ENCODE data around the gene ZHX3. TPM values are rescaled to one million over a fixed set of nuclear protein-coding genes. Genes with fewer than 3 reads are reported as not detected.

The ZHX3 gene
- total and polyA plus RNA-seq, 2 donors from 2014 or later: 24.7 to 153 TPM

DNA sequence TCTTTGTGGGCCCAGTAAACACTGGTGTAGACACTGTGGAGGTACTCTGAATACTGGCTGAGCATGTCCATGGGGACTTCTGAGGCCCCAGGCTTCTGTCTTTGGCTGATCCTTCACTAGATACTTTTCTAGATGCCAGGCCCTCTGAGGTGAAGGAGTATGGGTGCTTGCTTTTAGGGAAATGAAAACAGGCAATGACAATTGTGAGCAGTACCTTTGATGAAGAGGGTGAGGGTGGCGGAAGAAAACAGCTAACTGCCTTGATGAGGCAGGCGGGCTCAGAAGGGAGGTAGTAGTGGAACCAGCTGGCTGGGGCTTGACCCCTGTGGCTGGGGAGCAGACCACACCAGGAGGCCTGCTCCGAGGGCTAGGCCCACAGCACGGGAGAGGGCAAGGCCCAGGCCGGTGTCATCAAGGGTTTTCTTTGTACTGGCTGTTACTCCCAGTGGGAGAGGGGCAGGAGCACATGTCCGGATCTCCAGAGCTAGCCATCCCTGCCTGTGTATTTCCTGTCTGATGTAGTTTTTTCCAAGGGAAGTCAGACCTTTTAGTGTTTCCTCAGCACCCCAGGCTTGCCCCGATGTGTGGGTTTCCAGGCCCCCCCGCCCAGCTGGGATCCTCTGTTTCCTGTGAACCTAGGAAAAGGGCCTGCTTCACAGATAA lies 176.2 kb downstream of the ZHX3 start:
- Histone ChIP-seq H3K36me3 (ENCODE audit: control insufficient read depth in 2 of 3, insufficient read depth in 3 of 3, low read length in 3 of 3) (peaks cover 0 to 5% (median 0%) of the 10 kb centered on the region in 3 donors), H3K4me3 (ENCODE audit: low read length in 3 of 3) (no peak overlapping the region), H3K4me1 (ENCODE audit: control insufficient read depth in 2 of 3, insufficient read depth in 2 of 3, low read depth in 1 of 3, low read length in 3 of 3) (peaks cover 0 to 58% (median 43%) of the 10 kb centered on the region in 3 donors), H3K27me3 (ENCODE audit: control insufficient read depth, insufficient read depth, low read length) (no peaks in the 10 kb centered on the region), H3K27ac (ENCODE audit: low read depth in 2 of 2, low read length in 2 of 2) (peak overlapping the region; percentile 61 to 76), H3K9ac (ENCODE audit: low read length in 3 of 3) (peak overlapping the region in 1 of 3 donors; percentile 49), H3K9me3 (ENCODE audit: control insufficient read depth in 2 of 3, insufficient read depth in 1 of 3, low read length in 3 of 3) (no peaks in the 10 kb centered on the region)
- TF ChIP-seq, protein P1, sequence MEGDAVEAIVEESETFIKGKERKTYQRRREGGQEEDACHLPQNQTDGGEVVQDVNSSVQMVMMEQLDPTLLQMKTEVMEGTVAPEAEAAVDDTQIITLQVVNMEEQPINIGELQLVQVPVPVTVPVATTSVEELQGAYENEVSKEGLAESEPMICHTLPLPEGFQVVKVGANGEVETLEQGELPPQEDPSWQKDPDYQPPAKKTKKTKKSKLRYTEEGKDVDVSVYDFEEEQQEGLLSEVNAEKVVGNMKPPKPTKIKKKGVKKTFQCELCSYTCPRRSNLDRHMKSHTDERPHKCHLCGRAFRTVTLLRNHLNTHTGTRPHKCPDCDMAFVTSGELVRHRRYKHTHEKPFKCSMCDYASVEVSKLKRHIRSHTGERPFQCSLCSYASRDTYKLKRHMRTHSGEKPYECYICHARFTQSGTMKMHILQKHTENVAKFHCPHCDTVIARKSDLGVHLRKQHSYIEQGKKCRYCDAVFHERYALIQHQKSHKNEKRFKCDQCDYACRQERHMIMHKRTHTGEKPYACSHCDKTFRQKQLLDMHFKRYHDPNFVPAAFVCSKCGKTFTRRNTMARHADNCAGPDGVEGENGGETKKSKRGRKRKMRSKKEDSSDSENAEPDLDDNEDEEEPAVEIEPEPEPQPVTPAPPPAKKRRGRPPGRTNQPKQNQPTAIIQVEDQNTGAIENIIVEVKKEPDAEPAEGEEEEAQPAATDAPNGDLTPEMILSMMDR (IDR thresholded peaks at IDR 0.05; ENCODE audit: borderline replicate concordance, extremely low read depth, insufficient read depth): no peak
- no peak for FAIRE-seq
- peak in 1 of 5 donors; percentile 60 for DNase-seq
- intact Hi-C loops (cut with DNase I): no loop called here

DNA sequence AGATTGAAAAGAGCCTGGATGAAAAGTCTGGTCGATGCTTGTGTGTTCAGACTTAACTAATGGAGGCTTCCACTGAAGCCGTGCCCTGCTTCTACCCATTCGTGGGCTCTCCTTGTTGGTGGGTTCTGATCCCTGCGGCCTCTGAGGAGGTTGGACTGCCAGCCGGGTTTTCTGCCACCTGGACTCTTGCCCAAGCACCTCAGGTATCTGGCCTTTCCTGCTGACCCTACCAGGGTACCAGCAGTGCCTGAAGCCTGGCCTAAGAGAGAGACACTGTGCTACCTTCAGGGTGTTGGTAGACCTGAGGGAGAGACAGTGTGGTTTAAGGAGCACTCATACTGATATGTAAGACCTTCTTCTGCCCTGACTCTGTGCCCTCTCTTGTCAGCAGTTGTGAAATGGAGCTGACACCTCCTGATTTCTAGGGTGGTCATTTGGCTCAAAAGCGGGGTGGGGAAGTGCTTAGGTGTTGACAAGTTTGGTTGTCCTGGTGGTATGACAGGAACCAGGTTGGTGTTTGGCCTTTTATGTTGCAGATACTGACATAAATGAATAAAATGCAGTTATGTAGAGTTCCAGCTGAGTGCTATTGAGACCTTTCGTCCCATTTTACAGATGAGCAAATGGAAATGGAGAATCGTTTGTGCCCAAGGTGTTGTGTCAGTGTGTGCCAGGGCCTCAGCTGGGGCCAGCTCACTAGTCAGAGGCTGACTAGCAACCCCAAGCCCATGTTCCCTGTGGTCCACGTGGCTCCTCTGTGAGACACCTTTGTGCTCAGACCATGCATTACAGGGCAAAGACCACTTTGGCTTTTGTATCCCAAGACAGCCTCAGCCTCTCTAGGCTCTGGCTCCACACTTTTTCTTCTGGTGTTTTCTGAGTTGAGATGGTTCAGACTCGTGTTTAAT lies 177.1 kb downstream of the ZHX3 start:
- FAIRE-seq (no peak), DNase-seq (peak in 1 of 5 donors; percentile 58)
- Histone ChIP-seq H3K9me3 (ENCODE audit: control insufficient read depth in 2 of 3, insufficient read depth in 1 of 3, low read length in 3 of 3) (no peaks in the 10 kb centered on the region), H3K27me3 (ENCODE audit: control insufficient read depth, insufficient read depth, low read length) (no peaks in the 10 kb centered on the region), H3K9ac (ENCODE audit: low read length in 3 of 3) (peak overlapping the region in 2 of 3 donors; percentile 49 to 56), H3K4me1 (ENCODE audit: control insufficient read depth in 2 of 3, insufficient read depth in 2 of 3, low read depth in 1 of 3, low read length in 3 of 3) (peaks cover 0 to 53% (median 42%) of the 10 kb centered on the region in 3 donors), H3K36me3 (ENCODE audit: control insufficient read depth in 2 of 3, insufficient read depth in 3 of 3, low read length in 3 of 3) (peaks cover 0 to 5% (median 0%) of the 10 kb centered on the region in 3 donors), H3K4me3 (ENCODE audit: low read length in 3 of 3) (peak overlapping the region in 2 of 3 donors; percentile 16 to 72), H3K27ac (ENCODE audit: low read depth in 2 of 2, low read length in 2 of 2) (peak overlapping the region; percentile 61 to 76)
- TF ChIP-seq, protein P1 (IDR thresholded peaks at IDR 0.05; ENCODE audit: borderline replicate concordance, extremely low read depth, insufficient read depth): no peak
- intact Hi-C loops (cut with DNase I): no loop called here

DNA sequence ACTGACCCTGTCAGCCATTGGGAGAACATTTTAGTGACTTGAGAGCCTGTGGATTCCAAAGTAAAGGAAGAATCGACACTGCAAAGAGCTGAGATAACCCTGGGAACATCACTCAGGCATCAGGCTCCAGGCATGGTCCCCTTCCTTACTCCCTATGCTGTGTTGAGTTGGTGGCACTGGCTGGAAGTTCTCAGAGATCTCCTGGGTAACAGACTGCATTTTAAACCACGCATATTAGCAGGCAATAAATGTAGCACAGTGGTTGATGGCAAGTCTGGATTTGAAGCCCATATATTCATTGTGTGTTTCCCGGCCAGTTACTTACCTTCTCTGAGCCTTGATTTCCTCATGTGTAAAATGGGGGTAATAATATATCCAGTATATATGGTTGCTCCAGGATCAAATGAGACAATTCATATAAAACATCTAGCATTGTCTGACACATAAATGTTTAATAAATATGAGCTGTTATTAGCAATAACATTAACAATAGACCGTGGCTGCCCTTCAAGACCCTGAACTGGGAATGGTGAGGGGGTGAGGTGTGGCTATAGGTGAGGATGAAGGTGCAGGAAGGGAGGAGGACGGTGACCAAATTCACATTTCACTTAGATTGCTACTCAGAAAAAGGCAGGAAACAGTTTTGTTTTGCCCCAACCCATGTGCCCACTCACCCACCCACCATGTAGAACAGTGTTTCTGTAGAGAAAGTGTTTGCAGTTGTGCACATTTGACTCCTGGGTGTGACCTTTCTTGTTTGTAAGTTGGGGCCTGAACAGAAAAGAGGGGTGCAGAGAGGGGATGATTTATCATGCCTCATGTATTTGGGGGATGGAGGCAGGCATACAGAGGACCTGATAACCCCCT lies 178.1 kb downstream of the ZHX3 start:
- Histone ChIP-seq H3K27ac (ENCODE audit: low read depth in 2 of 2, low read length in 2 of 2) (peak overlapping the region; percentile 86 to 92), H3K9ac (ENCODE audit: low read length in 3 of 3) (peak overlapping the region in 2 of 3 donors; percentile 16 to 84), H3K4me3 (ENCODE audit: low read length in 3 of 3) (peak overlapping the region; percentile 65 to 72 (median 70)), H3K36me3 (ENCODE audit: control insufficient read depth in 2 of 3, insufficient read depth in 3 of 3, low read length in 3 of 3) (peaks cover 0 to 5% (median 0%) of the 10 kb centered on the region in 3 donors), H3K9me3 (ENCODE audit: control insufficient read depth in 2 of 3, insufficient read depth in 1 of 3, low read length in 3 of 3) (no peaks in the 10 kb centered on the region), H3K27me3 (ENCODE audit: control insufficient read depth, insufficient read depth, low read length) (no peaks in the 10 kb centered on the region), H3K4me1 (ENCODE audit: control insufficient read depth in 2 of 3, insufficient read depth in 2 of 3, low read depth in 1 of 3, low read length in 3 of 3) (peaks cover 0 to 50% (median 37%) of the 10 kb centered on the region in 3 donors)
- peak in 1 of 5 donors; percentile 19 for DNase-seq
- intact Hi-C loops (cut with DNase I): no loop called here
- TF ChIP-seq, protein P1 (IDR thresholded peaks at IDR 0.05; ENCODE audit: borderline replicate concordance, extremely low read depth, insufficient read depth): no peak
- no peak for FAIRE-seq

Data from kidney (tissue), 14 donors.